Measurements from ENCODE around the gene PHC2. TPM values are rescaled to one million over a fixed set of nuclear protein-coding genes. Genes with fewer than 3 reads are reported as not detected.
A peak's percentile ranks its signal among the peaks of the same experiment; 100 is the strongest.

Gene PHC2
- total and polyA plus RNA-seq, 9 of the 15 experiments (the other 6 are each of a cell fraction or from before 2014, with no cell fraction given), result 3.1 to 67.6 (median 34.6) TPM

DNA sequence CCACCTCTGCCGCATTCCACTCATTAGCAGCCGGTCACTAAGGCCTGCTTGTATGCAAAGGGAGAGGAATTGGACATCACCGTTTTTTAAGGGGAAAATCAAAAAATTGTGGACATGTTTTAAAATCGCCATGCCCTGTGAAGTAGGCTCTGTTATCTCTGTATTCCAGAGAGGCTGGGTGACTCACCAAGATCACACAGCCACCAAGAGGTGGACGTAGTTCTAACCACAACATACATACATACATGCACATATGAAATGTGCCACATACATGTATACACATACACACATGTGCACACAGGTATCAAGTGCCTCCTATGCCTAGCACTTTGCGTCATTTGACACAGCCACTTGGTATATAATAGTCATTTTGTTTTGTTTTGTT is 25.6 kb upstream of the PHC2 start (continued):
- TF ChIP-seq ZFP36 (IDR thresholded peaks at IDR 0.05; ENCODE audit: low read depth, low read length, partially characterized antibody) (peak; percentile 52), ILF3 (IDR thresholded peaks at IDR 0.05; ENCODE audit: borderline replicate concordance) (no peak), SMARCA5 (IDR thresholded peaks at IDR 0.05) (no peak), PCBP2 (IDR thresholded peaks at IDR 0.05; ENCODE audit: low read depth, low read length, poor library complexity, severe bottlenecking) (no peak), CBFA2T3 (IDR thresholded peaks at IDR 0.05) (peak; percentile 48), ARID1B (IDR thresholded peaks at IDR 0.05) (peak; percentile 56), ZSCAN32 (CRISPR knock-in tag; IDR thresholded peaks at IDR 0.05) (no peak), ZNF311 (CRISPR knock-in tag; IDR thresholded peaks at IDR 0.05) (no peak), FOXK2 (conservative IDR thresholded peaks at IDR 0.05 in 1 of 2, IDR thresholded peaks at IDR 0.05 in 1 of 2; ENCODE audit: low read depth in 2 of 2) (no peak), MTA1 (IDR thresholded peaks at IDR 0.05; ENCODE audit: borderline replicate concordance) (no peak), ZNF146 (CRISPR knock-in tag; IDR thresholded peaks at IDR 0.05; ENCODE audit: unreplicated experiment) (no peak), FOSL1 (tag; conservative IDR thresholded peaks at IDR 0.05) (peak; percentile 91)
- TF ChIP-seq, protein P1, sequence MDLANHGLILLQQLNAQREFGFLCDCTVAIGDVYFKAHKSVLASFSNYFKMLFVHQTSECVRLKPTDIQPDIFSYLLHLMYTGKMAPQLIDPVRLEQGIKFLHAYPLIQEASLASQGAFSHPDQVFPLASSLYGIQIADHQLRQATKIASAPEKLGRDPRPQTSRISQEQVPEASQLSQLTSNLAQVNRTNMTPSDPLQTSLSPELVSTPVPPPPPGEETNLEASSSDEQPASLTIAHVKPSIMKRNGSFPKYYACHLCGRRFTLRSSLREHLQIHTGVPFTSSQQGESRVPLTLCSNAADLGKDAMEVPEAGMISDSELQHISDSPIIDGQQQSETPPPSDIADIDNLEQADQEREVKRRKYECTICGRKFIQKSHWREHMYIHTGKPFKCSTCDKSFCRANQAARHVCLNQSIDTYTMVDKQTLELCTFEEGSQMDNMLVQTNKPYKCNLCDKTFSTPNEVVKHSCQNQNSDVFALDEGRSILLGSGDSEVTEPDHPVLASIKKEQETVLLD (IDR thresholded peaks at IDR 0.05), result no peak
- TF ChIP-seq, protein P2, sequence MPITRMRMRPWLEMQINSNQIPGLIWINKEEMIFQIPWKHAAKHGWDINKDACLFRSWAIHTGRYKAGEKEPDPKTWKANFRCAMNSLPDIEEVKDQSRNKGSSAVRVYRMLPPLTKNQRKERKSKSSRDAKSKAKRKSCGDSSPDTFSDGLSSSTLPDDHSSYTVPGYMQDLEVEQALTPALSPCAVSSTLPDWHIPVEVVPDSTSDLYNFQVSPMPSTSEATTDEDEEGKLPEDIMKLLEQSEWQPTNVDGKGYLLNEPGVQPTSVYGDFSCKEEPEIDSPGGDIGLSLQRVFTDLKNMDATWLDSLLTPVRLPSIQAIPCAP (CRISPR knock-in tag; IDR thresholded peaks at IDR 0.05; ENCODE audit: borderline replicate concordance), result no peak
- TF ChIP-seq, protein P3, sequence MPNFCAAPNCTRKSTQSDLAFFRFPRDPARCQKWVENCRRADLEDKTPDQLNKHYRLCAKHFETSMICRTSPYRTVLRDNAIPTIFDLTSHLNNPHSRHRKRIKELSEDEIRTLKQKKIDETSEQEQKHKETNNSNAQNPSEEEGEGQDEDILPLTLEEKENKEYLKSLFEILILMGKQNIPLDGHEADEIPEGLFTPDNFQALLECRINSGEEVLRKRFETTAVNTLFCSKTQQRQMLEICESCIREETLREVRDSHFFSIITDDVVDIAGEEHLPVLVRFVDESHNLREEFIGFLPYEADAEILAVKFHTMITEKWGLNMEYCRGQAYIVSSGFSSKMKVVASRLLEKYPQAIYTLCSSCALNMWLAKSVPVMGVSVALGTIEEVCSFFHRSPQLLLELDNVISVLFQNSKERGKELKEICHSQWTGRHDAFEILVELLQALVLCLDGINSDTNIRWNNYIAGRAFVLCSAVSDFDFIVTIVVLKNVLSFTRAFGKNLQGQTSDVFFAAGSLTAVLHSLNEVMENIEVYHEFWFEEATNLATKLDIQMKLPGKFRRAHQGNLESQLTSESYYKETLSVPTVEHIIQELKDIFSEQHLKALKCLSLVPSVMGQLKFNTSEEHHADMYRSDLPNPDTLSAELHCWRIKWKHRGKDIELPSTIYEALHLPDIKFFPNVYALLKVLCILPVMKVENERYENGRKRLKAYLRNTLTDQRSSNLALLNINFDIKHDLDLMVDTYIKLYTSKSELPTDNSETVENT (CRISPR knock-in tag; IDR thresholded peaks at IDR 0.05), result no peak

All from K562 (cell line).